CD4-positive, CD25-positive, alpha-beta regulatory T cell (primary cell): ENCODE data around the gene ABCD4. TPM values are rescaled to one million over a fixed set of nuclear protein-coding genes. Genes with fewer than 3 reads are reported as not detected.

Experiments used
- ATAC-seq, 2 donors: fragments of 150-1000 bp; cut with Tn5 transposase; one replicate each; pipeline ENCODE4 v1.10.0; 2021; ENCODE audit warnings: low read depth in 2 of 2, moderate number of reproducible peaks in 2 of 2, moderate library complexity in 1 of 2
- DNase-seq, 3 donors: peaks; one replicate each; pipeline versions ENCODE4 v3.0.0 to v3.0.0-alpha.2; 2012 to 2022; ENCODE audit warnings: mixed read lengths in 1 of 3
- H3K27ac ChIP-seq: one replicate; pipeline ENCODE4 v1.7.0; 2013; ENCODE audit warnings: mild to moderate bottlenecking, low read length; ENCODE audit not compliant: insufficient read depth, poor library complexity, severe bottlenecking
- H3K27me3 ChIP-seq: one replicate; pipeline ENCODE4 v1.7.0; 2013; ENCODE audit warnings: low read length; ENCODE audit not compliant: control insufficient read depth, insufficient read depth
- H3K36me3 ChIP-seq: one replicate; pipeline ENCODE4 v1.7.0; 2013; ENCODE audit warnings: mild to moderate bottlenecking, low read length, moderate library complexity; ENCODE audit not compliant: control insufficient read depth, insufficient read depth
- H3K4me1 ChIP-seq: 2 replicates; pipeline ENCODE4 v1.7.0; 2013; ENCODE audit warnings: mild to moderate bottlenecking, low read length; ENCODE audit not compliant: insufficient read depth, control insufficient read depth, poor library complexity, severe bottlenecking
- H3K4me3 ChIP-seq: one replicate; pipeline ENCODE4 v1.7.0; 2013; ENCODE audit warnings: low read depth, mild to moderate bottlenecking, low read length, moderate library complexity
- H3K9me3 ChIP-seq, 2 experiments: 1 replicate in 1 of 2; 2 replicates in 1 of 2; pipeline ENCODE4 v1.7.0; 2013; ENCODE audit warnings: low read length in 2 of 2, mild to moderate bottlenecking in 1 of 2, moderate library complexity in 1 of 2; ENCODE audit not compliant: control insufficient read depth in 2 of 2
- H3K27ac Mint-ChIP-seq, 3 donors: one replicate each; pipeline ENCODE4 v1.8.0; 2020 to 2022; ENCODE audit warnings: mild to moderate bottlenecking in 3 of 3, mixed read lengths in 3 of 3, moderate library complexity in 2 of 3
- H3K27me3 Mint-ChIP-seq: one replicate; pipeline ENCODE4 v1.8.0; 2022; ENCODE audit warnings: mild to moderate bottlenecking, mixed read lengths
- H3K36me3 Mint-ChIP-seq: one replicate; pipeline ENCODE4 v1.8.0; 2020; ENCODE audit warnings: mixed read lengths
- H3K4me1 Mint-ChIP-seq, 4 donors: one replicate each; pipeline ENCODE4 v1.8.0; 2020 to 2022; ENCODE audit warnings: mixed read lengths in 4 of 4, mild to moderate bottlenecking in 1 of 4
- H3K4me3 Mint-ChIP-seq, 4 donors: one replicate each; pipeline ENCODE4 v1.8.0; 2020 to 2022; ENCODE audit warnings: mild to moderate bottlenecking in 4 of 4, mixed read lengths in 4 of 4, moderate library complexity in 3 of 4
- H3K9me3 Mint-ChIP-seq, 7 donors: one replicate each; pipeline ENCODE4 v1.8.0; 2020 to 2022; ENCODE audit warnings: mixed read lengths in 7 of 7, mild to moderate bottlenecking in 3 of 7, moderate library complexity in 2 of 7
- polyA plus RNA-seq, 4 donors: library from polyadenylated mRNA; unstranded; fragments of 300-500 nt; fragmentation: Illumina TruSeq; gene quantifications; one replicate each; pipeline ENCODE4 v1.2.3, GENCODE V29; 2021
- total RNA-seq: library from RNA; stranded (reverse); gene quantifications from one replicate; pipeline ENCODE4 v1.2.3, GENCODE V29; 2022

The ABCD4 gene
- total and polyA plus RNA-seq, 5 donors from 2014 or later = 21.8 to 71.4 (median 27.6) TPM

GRCh38 chr14:74299061-74299545 lies 3.6 kb downstream of the ABCD4 start:
- H3K36me3 ChIP-seq = peaks cover 46% of the 10 kb centered on the region
- no peak overlapping the region for H3K27ac ChIP-seq
- H3K4me3 ChIP-seq = peak overlapping the region; percentile 37
- H3K4me1 ChIP-seq = peaks cover 26% of the 10 kb centered on the region
- H3K9me3 ChIP-seq = no peaks in the 10 kb centered on the region
- DNase-seq (peak in 1 of 3 donors; percentile 69), ATAC-seq (peak in 1 of 2 donors; percentile 60)
- Mint-ChIP-seq H3K9me3 (no peaks in the 10 kb centered on the region), H3K27ac (peak overlapping the region in 2 of 3 donors; percentile 62 to 68), H3K27me3 (no peaks in the 10 kb centered on the region), H3K36me3 (peaks cover 34% of the 10 kb centered on the region), H3K4me1 (peaks cover 0 to 59% (median 30%) of the 10 kb centered on the region in 4 donors), H3K4me3 (peak overlapping the region in 2 of 4 donors; percentile 52 to 76)
- no peaks in the 10 kb centered on the region for H3K27me3 ChIP-seq

GRCh38 chr14:74297986-74298385 lies 4.7 kb downstream of the ABCD4 start:
- H3K4me1 ChIP-seq = peaks cover 17% of the 10 kb centered on the region
- ATAC-seq = no peak
- no peak overlapping the region for H3K4me3 ChIP-seq
- H3K4me1 Mint-ChIP-seq = peaks cover 3 to 52% (median 28%) of the 10 kb centered on the region in 4 donors
- no peak overlapping the region for H3K4me3 Mint-ChIP-seq
- no peaks in the 10 kb centered on the region for H3K27me3 Mint-ChIP-seq
- H3K36me3 ChIP-seq = peaks cover 48% of the 10 kb centered on the region
- no peaks in the 10 kb centered on the region for H3K27me3 ChIP-seq
- DNase-seq = no peak
- H3K27ac ChIP-seq = no peak overlapping the region
- peaks cover 37% of the 10 kb centered on the region for H3K36me3 Mint-ChIP-seq
- no peaks in the 10 kb centered on the region for H3K9me3 ChIP-seq
- peak overlapping the region in 2 of 3 donors; percentile 49 to 55 for H3K27ac Mint-ChIP-seq
- H3K9me3 Mint-ChIP-seq = no peaks in the 10 kb centered on the region

GRCh38 chr14:74296037-74296467 lies 6.7 kb downstream of the ABCD4 start:
- H3K27me3 ChIP-seq = no peaks in the 10 kb centered on the region
- no peaks in the 10 kb centered on the region for H3K9me3 ChIP-seq
- no peak for ATAC-seq
- Mint-ChIP-seq H3K27ac (peak overlapping the region in 1 of 3 donors; percentile 65), H3K36me3 (peaks cover 50% of the 10 kb centered on the region), H3K4me1 (peaks cover 3 to 40% (median 18%) of the 10 kb centered on the region in 4 donors), H3K27me3 (no peaks in the 10 kb centered on the region), H3K9me3 (no peaks in the 10 kb centered on the region), H3K4me3 (peak overlapping the region in 1 of 4 donors; percentile 22)
- DNase-seq = no peak
- no peak overlapping the region for H3K4me3 ChIP-seq
- no peak overlapping the region for H3K27ac ChIP-seq
- H3K36me3 ChIP-seq = peaks cover 68% of the 10 kb centered on the region
- peaks cover 6% of the 10 kb centered on the region for H3K4me1 ChIP-seq

- Mint-ChIP-seq H3K4me1 (peaks cover 3 to 25% (median 10%) of the 10 kb centered on the region in 4 donors), H3K36me3 (peaks cover 54% of the 10 kb centered on the region), H3K27ac (peak overlapping the region in 1 of 3 donors; percentile 69), H3K4me3 (no peak overlapping the region), H3K9me3 (no peaks in the 10 kb centered on the region), H3K27me3 (no peaks in the 10 kb centered on the region)
- Histone ChIP-seq H3K4me3 (no peak overlapping the region), H3K9me3 (no peaks in the 10 kb centered on the region), H3K27me3 (no peaks in the 10 kb centered on the region), H3K4me1 (no peaks in the 10 kb centered on the region), H3K36me3 (peaks cover 79% of the 10 kb centered on the region), H3K27ac (no peak overlapping the region)
- no peak for DNase-seq
- no peak for ATAC-seq
Observed at GRCh38 chr14:74293606-74294005, 9.1 kb downstream of the ABCD4 start.

- no peaks in the 10 kb centered on the region for H3K4me1 ChIP-seq
- no peak for ATAC-seq
Observed at GRCh38 chr14:74292061-74292460, 10.7 kb downstream of the ABCD4 start.

GRCh38 chr14:74290415-74290814 lies 12.3 kb downstream of the ABCD4 start:
- no peaks in the 10 kb centered on the region for H3K4me1 ChIP-seq
- ATAC-seq = no peak
- H3K4me3 Mint-ChIP-seq = no peak overlapping the region

More at GRCh38 chr14:74292061-74292460, 10.7 kb downstream of the ABCD4 start:
- no peak overlapping the region for H3K4me3 ChIP-seq
- H3K27ac ChIP-seq = no peak overlapping the region
- no peaks in the 10 kb centered on the region for H3K9me3 ChIP-seq
- Mint-ChIP-seq H3K27ac (no peak overlapping the region), H3K9me3 (no peaks in the 10 kb centered on the region), H3K36me3 (peaks cover 44% of the 10 kb centered on the region), H3K4me3 (no peak overlapping the region), H3K4me1 (peaks cover 3 to 14% (median 9%) of the 10 kb centered on the region in 4 donors), H3K27me3 (no peaks in the 10 kb centered on the region)
- H3K36me3 ChIP-seq = peaks cover 81% of the 10 kb centered on the region
- DNase-seq = no peak
- H3K27me3 ChIP-seq = no peaks in the 10 kb centered on the region

GRCh38 chr14:74289801-74290200 lies 12.9 kb downstream of the ABCD4 start:
- Mint-ChIP-seq H3K4me3 (no peak overlapping the region), H3K9me3 (no peaks in the 10 kb centered on the region), H3K27ac (no peak overlapping the region), H3K4me1 (peaks cover 0 to 10% (median 5%) of the 10 kb centered on the region in 4 donors), H3K36me3 (peaks cover 48% of the 10 kb centered on the region), H3K27me3 (no peaks in the 10 kb centered on the region)
- DNase-seq = no peak
- Histone ChIP-seq H3K27ac (no peak overlapping the region), H3K36me3 (peaks cover 79% of the 10 kb centered on the region), H3K9me3 (no peaks in the 10 kb centered on the region), H3K4me3 (no peak overlapping the region), H3K4me1 (no peaks in the 10 kb centered on the region), H3K27me3 (no peaks in the 10 kb centered on the region)
- no peak for ATAC-seq

More at GRCh38 chr14:74290415-74290814, 12.3 kb downstream of the ABCD4 start:
- Mint-ChIP-seq H3K36me3 (peaks cover 49% of the 10 kb centered on the region), H3K27me3 (no peaks in the 10 kb centered on the region), H3K27ac (no peak overlapping the region), H3K9me3 (no peaks in the 10 kb centered on the region), H3K4me1 (peaks cover under 1 to 10% (median 5%) of the 10 kb centered on the region in 4 donors)
- H3K4me3 ChIP-seq = no peak overlapping the region
- peak in 2 of 3 donors; percentile 11 to 45 for DNase-seq
- no peaks in the 10 kb centered on the region for H3K9me3 ChIP-seq
- H3K36me3 ChIP-seq = peaks cover 80% of the 10 kb centered on the region
- H3K27me3 ChIP-seq = no peaks in the 10 kb centered on the region
- H3K27ac ChIP-seq = no peak overlapping the region

- peaks cover 52% of the 10 kb centered on the region for H3K36me3 Mint-ChIP-seq
Observed at GRCh38 chr14:74286736-74287135, 16.0 kb downstream of the ABCD4 start.

More at GRCh38 chr14:74286736-74287135, 16.0 kb downstream of the ABCD4 start:
- H3K9me3 Mint-ChIP-seq = no peaks in the 10 kb centered on the region
- no peak for ATAC-seq
- H3K36me3 ChIP-seq = peaks cover 75% of the 10 kb centered on the region
- H3K27me3 ChIP-seq = no peaks in the 10 kb centered on the region
- no peaks in the 10 kb centered on the region for H3K4me1 ChIP-seq
- H3K4me1 Mint-ChIP-seq = peaks cover 0 to 6% (median 1%) of the 10 kb centered on the region in 4 donors
- no peaks in the 10 kb centered on the region for H3K27me3 Mint-ChIP-seq
- H3K4me3 Mint-ChIP-seq = no peak overlapping the region
- H3K9me3 ChIP-seq = no peaks in the 10 kb centered on the region
- H3K4me3 ChIP-seq = no peak overlapping the region
- no peak overlapping the region for H3K27ac Mint-ChIP-seq
- no peak for DNase-seq
- no peak overlapping the region for H3K27ac ChIP-seq
